ENCODE results near the gene TXNDC12.

TXNDC12 gene

DNA sequence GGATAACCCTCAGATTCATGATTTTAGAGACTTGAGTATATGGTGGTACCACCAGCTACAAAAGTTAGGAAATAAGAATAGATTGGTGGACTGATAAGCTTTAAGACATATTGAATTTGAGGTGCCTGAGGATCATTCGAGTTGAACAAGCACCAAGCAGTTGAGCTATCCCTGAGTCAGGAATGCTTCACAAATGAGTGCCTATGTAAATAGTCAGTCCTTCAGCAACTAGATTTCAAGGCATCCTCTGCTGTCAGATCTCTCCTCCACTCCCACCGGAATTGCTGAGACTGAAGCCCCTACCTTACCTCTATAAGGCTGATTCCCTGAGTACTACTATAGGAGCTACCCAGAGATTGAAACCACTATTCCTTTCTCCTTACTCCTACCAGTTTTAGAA lies 8.2 kb upstream of the TXNDC12 start:
- ChIA-PET POLR2A (no interaction called here), CTCF (interaction anchor here (0.7 kb wide), 1 partner anchor 40 kb away, joined by 3 read pairs; no protein-coding TSS in a partner anchor)
- H3K4me3 ChIP-seq (ENCODE audit: low read depth, low read length) = no peak overlapping the region
- H3K27ac ChIP-seq (ENCODE audit: extremely low read depth, low read depth, low read length) = no peak overlapping the region
- no peak for TF ChIP-seq ZNF555 (tag by site-specific recombination; conservative IDR thresholded peaks at IDR 0.05)
- TF ChIP-seq ZNF394 (tag by site-specific recombination; IDR thresholded peaks at IDR 0.05; ENCODE audit: borderline replicate concordance) = no peak
- TF ChIP-seq ZNF223 (tag by site-specific recombination; IDR thresholded peaks at IDR 0.05) = no peak
- TF ChIP-seq ZNF747 (tag by site-specific recombination; IDR thresholded peaks at IDR 0.05) = no peak
- TF ChIP-seq ZNF335 (tag by site-specific recombination; conservative IDR thresholded peaks at IDR 0.05) = no peak
- TF ChIP-seq, protein P1, sequence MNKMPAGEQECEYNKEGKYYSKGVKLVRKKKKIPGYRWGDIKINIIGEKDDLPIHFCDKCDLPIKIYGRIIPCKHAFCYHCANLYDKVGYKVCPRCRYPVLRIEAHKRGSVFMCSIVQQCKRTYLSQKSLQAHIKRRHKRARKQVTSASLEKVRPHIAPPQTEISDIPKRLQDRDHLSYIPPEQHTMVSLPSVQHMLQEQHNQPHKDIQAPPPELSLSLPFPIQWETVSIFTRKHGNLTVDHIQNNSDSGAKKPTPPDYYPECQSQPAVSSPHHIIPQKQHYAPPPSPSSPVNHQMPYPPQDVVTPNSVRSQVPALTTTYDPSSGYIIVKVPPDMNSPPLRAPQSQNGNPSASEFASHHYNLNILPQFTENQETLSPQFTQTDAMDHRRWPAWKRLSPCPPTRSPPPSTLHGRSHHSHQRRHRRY (tag by site-specific recombination; IDR thresholded peaks at IDR 0.05) = no peak
- TF ChIP-seq, protein P2, sequence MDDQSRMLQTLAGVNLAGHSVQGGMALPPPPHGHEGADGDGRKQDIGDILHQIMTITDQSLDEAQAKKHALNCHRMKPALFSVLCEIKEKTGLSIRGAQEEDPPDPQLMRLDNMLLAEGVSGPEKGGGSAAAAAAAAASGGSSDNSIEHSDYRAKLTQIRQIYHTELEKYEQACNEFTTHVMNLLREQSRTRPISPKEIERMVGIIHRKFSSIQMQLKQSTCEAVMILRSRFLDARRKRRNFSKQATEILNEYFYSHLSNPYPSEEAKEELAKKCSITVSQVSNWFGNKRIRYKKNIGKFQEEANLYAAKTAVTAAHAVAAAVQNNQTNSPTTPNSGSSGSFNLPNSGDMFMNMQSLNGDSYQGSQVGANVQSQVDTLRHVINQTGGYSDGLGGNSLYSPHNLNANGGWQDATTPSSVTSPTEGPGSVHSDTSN (CRISPR knock-in tag; IDR thresholded peaks at IDR 0.05) = no peak
- no peak for TF ChIP-seq KLF8 (tag by site-specific recombination; IDR thresholded peaks at IDR 0.05)
- no peak for TF ChIP-seq ZNF146 (tag by site-specific recombination; IDR thresholded peaks at IDR 0.05)
- no peak for TF ChIP-seq ZNF561 (tag by site-specific recombination; IDR thresholded peaks at IDR 0.05; ENCODE audit: borderline replicate concordance)
- H3K36me3 ChIP-seq (ENCODE audit: control insufficient read depth in 2 of 2, insufficient read depth in 1 of 2, low read length in 2 of 2) = peaks cover 48 to 79% of the 10 kb centered on the region in 2 experiments
- H3K4me1 ChIP-seq (ENCODE audit: control insufficient read depth, insufficient read depth, low read length) = 0 out of 2 replicates have a peak, but pooled peaks cover 2% of the 10 kb centered on the region
- no peaks in the 10 kb centered on the region for H3K9me3 ChIP-seq (ENCODE audit: control insufficient read depth, insufficient read depth, low read depth, low read length)

DNA sequence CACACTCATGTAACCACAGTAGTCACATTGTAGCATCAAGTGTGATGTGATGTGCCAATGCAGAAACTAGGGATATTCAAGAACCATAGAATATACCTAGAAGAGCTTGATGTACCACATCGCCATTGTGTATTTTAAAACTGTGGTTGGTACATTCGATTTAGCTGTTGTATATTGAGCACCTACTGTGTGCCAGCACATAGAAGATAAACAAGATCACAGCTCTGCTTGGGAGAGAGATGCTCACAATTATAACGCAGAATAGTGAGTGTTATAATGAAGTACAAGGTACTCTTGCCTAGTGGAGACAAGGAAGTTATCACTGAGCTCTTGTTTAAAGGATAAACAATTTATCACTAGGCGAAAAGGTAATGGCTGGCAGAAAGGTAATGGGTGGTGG lies 5.8 kb upstream of the TXNDC12 start:
- no peak for TF ChIP-seq ZNF701 (tag by site-specific recombination; IDR thresholded peaks at IDR 0.05)
- TF ChIP-seq ZNF23 (tag by site-specific recombination; IDR thresholded peaks at IDR 0.05; ENCODE audit: borderline replicate concordance) = no peak
- TF ChIP-seq, protein P3, sequence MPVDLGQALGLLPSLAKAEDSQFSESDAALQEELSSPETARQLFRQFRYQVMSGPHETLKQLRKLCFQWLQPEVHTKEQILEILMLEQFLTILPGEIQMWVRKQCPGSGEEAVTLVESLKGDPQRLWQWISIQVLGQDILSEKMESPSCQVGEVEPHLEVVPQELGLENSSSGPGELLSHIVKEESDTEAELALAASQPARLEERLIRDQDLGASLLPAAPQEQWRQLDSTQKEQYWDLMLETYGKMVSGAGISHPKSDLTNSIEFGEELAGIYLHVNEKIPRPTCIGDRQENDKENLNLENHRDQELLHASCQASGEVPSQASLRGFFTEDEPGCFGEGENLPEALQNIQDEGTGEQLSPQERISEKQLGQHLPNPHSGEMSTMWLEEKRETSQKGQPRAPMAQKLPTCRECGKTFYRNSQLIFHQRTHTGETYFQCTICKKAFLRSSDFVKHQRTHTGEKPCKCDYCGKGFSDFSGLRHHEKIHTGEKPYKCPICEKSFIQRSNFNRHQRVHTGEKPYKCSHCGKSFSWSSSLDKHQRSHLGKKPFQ (tag by site-specific recombination; IDR thresholded peaks at IDR 0.05) = no peak
- TF ChIP-seq ZNF157 (tag by site-specific recombination; IDR thresholded peaks at IDR 0.05) = no peak
- TF ChIP-seq ZNF510 (tag by site-specific recombination; IDR thresholded peaks at IDR 0.05; ENCODE audit: insufficient replicate concordance) = no peak
- TF ChIP-seq ZNF549 (tag by site-specific recombination; IDR thresholded peaks at IDR 0.05) = no peak
- TF ChIP-seq SP2 (tag by site-specific recombination; IDR thresholded peaks at IDR 0.05) = no peak
- TF ChIP-seq, protein P4, sequence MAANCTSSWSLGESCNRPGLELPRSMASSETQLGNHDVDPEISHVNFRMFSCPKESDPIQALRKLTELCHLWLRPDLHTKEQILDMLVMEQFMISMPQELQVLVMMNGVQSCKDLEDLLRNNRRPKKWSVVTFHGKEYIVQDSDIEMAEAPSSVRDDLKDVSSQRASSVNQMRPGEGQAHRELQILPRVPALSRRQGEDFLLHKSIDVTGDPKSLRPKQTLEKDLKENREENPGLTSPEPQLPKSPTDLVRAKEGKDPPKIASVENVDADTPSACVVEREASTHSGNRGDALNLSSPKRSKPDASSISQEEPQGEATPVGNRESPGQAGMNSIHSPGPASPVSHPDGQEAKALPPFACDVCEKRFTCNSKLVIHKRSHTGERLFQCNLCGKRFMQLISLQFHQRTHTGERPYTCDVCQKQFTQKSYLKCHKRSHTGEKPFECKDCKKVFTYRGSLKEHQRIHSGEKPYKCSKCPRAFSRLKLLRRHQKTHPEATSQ (tag by site-specific recombination; IDR thresholded peaks at IDR 0.05) = no peak
- TF ChIP-seq, protein P5, sequence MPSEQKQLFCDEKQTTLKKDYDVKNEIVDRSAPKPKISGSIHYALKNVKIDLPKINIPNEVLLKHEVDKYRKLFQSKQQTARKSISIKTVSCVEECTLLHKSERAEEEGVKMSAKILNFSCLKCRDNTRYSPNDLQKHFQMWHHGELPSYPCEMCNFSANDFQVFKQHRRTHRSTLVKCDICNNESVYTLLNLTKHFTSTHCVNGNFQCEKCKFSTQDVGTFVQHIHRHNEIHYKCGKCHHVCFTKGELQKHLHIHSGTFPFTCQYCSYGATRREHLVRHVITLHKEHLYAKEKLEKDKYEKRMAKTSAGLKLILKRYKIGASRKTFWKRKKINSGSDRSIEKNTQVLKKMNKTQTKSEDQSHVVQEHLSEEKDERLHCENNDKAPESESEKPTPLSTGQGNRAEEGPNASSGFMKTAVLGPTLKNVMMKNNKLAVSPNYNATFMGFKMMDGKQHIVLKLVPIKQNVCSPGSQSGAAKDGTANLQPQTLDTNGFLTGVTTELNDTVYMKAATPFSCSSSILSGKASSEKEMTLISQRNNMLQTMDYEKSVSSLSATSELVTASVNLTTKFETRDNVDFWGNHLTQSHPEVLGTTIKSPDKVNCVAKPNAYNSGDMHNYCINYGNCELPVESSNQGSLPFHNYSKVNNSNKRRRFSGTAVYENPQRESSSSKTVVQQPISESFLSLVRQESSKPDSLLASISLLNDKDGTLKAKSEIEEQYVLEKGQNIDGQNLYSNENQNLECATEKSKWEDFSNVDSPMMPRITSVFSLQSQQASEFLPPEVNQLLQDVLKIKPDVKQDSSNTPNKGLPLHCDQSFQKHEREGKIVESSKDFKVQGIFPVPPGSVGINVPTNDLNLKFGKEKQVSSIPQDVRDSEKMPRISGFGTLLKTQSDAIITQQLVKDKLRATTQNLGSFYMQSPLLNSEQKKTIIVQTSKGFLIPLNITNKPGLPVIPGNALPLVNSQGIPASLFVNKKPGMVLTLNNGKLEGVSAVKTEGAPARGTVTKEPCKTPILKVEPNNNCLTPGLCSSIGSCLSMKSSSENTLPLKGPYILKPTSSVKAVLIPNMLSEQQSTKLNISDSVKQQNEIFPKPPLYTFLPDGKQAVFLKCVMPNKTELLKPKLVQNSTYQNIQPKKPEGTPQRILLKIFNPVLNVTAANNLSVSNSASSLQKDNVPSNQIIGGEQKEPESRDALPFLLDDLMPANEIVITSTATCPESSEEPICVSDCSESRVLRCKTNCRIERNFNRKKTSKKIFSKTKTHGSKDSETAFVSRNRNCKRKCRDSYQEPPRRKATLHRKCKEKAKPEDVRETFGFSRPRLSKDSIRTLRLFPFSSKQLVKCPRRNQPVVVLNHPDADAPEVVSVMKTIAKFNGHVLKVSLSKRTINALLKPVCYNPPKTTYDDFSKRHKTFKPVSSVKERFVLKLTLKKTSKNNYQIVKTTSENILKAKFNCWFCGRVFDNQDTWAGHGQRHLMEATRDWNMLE (tag by site-specific recombination; conservative IDR thresholded peaks at IDR 0.05; ENCODE audit: low read depth) = no peak
- no peak for TF ChIP-seq ZNF112 (tag by site-specific recombination; IDR thresholded peaks at IDR 0.05)
- no peaks in the 10 kb centered on the region for H3K9me3 ChIP-seq (ENCODE audit: control insufficient read depth, insufficient read depth, low read depth, low read length)
- H3K4me3 ChIP-seq (ENCODE audit: low read depth, low read length) = no peak overlapping the region
- no peak overlapping the region for H3K27ac ChIP-seq (ENCODE audit: extremely low read depth, low read depth, low read length)
- CTCF ChIA-PET = interaction anchor here (0.6 to 1.1 kb wide), 5 partner anchors 9 to 1356 kb away, joined by 3 to 8 read pairs (median 3); no protein-coding TSS in a partner anchor
- H3K4me1 ChIP-seq (ENCODE audit: control insufficient read depth, insufficient read depth, low read length) = peaks cover 7% of the 10 kb centered on the region; the same call in 1 of the 2 replicates
- POLR2A ChIA-PET = no interaction called here
- H3K36me3 ChIP-seq (ENCODE audit: control insufficient read depth in 2 of 2, insufficient read depth in 1 of 2, low read length in 2 of 2) = peaks cover 30 to 60% of the 10 kb centered on the region in 2 experiments
